GM19452 (cell line): ENCODE measurements around the gene SLFN12.
"Not testable (repeated sequence)": the region's sequence is repeated elsewhere in the genome, so short reads cannot be mapped to it uniquely, and the experiment has no call there.

ENCODE experiments used
- ATAC-seq: cut with Tn5 transposase; IDR thresholded peaks from one replicate; pipeline ENCODE4 v1.9.1; 2021; ENCODE audit not compliant: unreplicated experiment

The SLFN12 gene

GRCh38 chr17:35432176-35433074 is at the start of gene SLFN12:
Gene SLFN12, minus strand, starts transcription at chr17:35432500. Its CDS starts 9,472 bp downstream, at chr17:35423028.
- ATAC-seq, result peak; percentile 71

- no peak for ATAC-seq
These were observed 47.0 kb upstream of the SLFN12 start for GRCh38 chr17:35479271-35479670.

- ATAC-seq, result no peak
These were observed 44.9 kb upstream of the SLFN12 start for GRCh38 chr17:35477248-35477647.

DNA sequence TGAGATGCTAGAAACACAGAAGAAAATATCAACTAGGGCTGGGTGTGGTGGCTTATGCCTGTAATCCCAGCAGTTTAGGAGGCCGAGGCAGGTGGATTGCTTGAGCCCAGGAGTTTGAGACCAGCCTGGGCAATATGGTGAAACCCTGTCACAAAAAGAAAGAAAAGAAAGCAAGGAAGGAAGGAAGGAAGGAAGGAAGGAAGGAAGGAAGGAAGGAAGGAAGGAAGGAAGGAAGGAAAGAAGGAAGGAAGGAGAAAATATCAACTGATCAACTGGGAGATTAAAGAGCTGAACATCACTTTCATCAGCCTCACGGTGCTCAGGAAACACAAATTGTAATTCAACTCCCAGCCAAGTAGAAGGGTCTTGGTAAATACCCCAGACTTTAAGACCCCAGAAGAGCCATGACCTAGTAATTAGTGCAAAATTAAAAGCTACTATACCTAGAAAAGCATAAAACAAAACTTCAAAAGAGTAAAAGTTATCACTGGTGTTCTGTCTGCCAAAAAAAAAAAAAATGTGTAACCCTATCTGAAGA is 44.1 kb upstream of the SLFN12 start:
- ATAC-seq, result no peak

DNA sequence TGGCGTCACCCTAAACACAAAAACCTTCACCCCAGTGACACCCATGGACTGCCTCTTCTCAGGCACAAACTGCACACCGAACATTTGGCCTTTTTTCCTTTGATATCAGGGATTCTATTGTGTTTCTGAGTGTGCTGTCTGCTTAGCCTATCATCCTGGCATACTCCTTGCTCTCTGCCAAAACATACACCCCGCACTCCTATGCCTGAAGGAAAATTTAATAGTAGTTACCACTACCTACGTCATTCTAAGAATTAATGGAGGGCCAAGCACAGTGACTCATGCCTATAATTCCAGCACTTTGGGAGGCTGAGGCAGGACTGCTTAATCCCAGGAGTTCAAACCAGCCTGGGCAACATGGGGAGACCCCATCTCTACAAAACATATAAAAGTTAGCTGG is 36.2 kb upstream of the SLFN12 start:
- ATAC-seq, result no peak

DNA sequence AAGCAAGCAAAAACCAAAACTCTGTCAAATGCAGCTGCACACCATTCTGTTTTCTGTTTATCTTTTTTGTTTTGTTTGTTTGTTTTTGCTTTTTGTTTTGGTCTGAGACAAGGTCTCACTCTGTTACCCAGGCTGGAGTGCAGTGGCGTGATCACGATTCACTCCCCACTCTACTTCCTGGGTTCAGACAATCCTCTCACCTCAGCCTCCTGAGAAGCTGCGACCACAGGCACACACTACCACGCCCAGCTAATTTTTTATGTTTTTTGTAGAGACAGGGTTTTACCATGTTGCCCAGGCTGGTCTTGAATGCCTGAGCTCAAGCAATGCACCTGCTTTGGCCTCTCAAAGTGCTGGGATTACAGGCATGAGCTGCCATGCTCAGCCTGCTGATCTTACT is 35.5 kb upstream of the SLFN12 start:
- ATAC-seq, result no peak

DNA sequence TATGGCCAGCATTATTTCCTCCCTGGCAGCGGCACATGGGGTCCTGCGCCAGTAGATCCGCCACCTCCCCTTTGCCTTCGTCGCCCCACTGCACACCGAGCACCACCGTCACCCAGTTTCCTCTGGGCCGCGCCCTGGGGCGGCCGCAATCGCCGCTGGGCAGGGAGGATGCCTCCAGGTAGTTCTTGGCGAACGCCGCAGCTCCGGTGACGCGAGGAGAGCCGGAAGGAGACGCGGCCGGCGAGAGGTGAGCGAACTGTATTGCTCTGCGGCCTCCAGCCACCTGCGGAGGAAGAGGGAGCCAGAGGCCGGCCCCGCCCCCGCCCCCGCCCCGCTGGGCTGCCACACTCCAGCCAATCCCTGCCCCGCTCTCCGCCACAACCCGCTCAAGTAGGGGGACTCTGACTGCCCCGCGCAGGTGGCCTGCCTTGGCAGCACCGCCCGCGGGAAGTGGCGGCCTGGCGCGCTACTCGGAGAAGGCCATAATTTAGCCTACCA is 28.1 kb upstream of the SLFN12 start:
- peak; percentile 93 for ATAC-seq

- not testable (repeated sequence) for ATAC-seq
These were observed 21.7 kb upstream of the SLFN12 start for GRCh38 chr17:35454035-35454434.

DNA sequence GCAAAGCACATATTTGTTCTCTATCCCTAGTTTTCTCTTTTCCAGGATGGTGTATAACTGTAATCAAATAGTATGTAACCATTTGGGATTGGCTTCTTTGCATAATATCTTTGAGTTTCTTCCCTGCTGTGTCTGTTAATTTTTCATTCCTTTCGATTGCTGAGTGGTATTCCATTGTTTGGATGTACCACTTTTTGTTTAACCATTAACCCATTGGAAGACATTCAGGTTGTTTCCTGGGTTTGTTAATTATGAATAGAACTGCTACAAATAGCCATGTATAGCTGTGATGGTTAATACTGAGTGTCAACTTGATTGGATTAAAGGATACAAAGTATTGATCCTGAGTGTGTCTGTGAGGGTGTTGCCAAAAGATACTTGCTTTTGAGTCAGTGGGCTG is 20.9 kb upstream of the SLFN12 start:
- no peak for ATAC-seq

DNA sequence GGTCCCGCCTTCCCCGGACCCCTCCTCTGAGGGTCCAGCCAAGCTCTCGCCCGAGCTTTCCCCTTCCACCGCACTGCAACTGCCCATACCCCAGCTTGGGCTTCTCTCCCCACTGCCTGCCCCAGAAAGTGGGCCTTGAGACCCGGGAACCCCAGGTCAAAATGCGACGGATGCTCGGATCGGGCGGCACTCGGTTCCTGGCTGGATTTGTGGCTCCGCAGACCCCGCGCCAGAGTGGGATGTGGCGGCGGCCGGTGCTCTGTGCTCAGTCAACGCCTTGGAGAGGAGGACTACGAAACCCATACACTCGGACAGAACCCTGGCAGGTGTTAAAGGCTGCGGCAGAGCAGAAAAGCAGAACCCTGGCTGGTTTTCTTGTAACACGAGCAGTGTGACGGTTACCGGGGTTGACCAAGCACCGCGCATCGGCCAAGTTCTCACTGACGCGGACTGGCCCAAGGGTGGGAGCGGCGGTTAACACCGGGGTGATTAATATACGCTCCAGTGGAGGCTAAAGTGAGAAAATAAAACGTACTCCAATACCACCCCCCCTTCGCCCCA is 17.2 kb upstream of the SLFN12 start:
- ATAC-seq, result peak; percentile 51

DNA sequence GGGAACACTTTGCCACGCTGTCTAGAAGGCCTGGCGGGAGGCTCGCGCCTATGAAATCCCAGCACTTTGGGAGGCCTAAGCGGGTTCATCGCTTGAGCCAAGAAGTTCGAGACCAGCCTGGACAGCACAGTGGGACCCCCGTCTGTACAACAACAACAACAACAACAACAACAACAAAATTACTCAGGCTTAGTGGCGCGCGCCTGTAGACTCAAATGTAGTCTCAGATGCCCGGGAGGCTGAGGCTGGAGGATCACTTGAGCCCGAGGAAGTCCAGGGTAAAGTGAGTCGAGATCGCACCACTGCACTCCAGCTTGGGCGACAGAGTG is 16.6 kb upstream of the SLFN12 start:
- ATAC-seq, result no peak

DNA sequence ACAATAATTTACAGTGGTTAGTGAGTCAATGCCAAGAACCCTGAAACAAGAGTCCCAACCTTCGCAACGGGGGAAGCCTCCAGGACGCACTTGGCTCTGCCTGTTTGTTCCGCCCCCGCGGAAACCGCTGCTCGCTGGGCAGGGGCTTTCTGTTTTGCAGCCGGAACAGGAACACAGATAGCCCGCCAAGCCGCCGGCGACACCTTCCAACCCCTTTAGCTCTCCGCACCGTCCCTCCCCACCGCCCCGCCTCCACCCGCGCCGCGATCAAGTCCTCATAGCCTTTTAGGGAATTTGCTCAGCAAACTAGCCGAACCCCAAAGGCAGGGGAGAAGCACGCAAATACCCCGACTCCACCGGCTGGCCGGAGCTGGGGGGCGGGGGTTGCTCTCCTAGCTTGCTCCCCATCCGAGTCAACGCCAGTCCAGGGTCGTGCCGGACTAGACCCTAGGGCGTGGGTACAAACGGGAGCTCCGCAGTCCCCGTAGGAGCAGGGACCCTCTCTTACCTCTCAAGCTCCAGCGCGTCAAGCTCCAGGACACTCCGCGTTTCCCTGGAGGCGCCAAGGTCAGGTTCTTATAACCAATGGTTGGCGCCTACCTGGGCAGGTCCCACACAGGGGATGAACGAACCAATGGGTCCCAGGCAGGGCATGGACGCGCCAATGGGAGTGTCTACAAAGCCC is 16.1 kb upstream of the SLFN12 start, which contains the start of gene SLFN13:
TSS of gene SLFN13 (minus strand) at position 553 of the 685 bp plus-strand sequence. CDS start 3,086 bp downstream, outside the sequence.
- ATAC-seq, result peak; percentile 71

DNA sequence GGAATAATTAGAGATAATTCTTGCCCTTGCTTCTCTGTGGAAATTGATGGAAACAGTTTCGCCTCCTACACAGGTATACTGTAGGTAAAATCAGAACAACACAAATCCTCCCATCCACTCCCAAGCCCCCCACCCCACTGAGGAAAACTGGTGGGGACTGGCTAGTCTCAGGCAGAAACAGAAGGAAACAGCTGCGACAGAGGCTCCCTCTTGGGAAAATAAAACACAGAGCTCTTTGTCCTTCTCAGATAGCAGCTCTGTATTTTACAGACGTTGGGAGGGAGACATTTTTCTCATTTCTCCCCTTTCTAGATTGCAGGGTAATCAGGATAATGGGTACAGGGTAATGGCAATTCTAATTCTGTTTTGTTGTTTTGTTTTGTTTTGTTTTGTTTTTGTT is 15.2 kb upstream of the SLFN12 start:
- no peak for ATAC-seq

- ATAC-seq, result no peak
These were observed 6.1 kb upstream of the SLFN12 start for GRCh38 chr17:35438433-35438832.

GRCh38 chr17:35433075-35433894 is 985 bp upstream of the SLFN12 start:
- no peak for ATAC-seq

- ATAC-seq, result no peak
These were observed 2.6 kb downstream of the SLFN12 start for GRCh38 chr17:35429702-35430101.

DNA sequence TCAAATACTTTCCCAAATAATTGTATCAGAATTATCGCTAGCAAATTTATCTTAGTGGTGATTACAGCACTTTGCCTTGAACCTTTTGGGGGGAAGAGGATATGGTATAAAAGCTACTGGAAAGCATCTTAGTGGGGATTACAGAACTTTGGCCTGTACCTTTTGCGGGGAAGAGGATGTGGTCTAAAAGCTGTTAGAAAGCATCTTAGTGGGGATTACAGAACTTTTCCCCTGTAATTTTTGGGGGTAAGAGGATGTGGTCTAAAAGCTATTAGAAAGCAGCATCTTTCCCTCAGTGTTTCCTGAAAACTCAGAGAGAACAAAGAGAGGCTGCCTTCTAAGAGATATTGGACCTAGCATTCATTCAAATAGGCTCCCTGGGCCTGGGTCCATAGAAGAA is 4.1 kb downstream of the SLFN12 start:
- ATAC-seq, result no peak

GRCh38 chr17:35423761-35424160 is 8.5 kb downstream of the SLFN12 start:
- ATAC-seq, result no peak

- ATAC-seq, result not testable (repeated sequence)
These were observed 11.2 kb downstream of the SLFN12 start for GRCh38 chr17:35421069-35421468.

GRCh38 chr17:35416659-35417058 is 15.6 kb downstream of the SLFN12 start:
- no peak for ATAC-seq

GRCh38 chr17:35414707-35415106 is 17.6 kb downstream of the SLFN12 start:
- ATAC-seq, result not testable (repeated sequence)
